GM19035 (cell line): ENCODE results near the gene FRMD5.

Experiments
- ATAC-seq: cut with Tn5 transposase; IDR thresholded peaks from one replicate; pipeline ENCODE4 v1.9.1; 2021; ENCODE audit not compliant: unreplicated experiment

The FRMD5 gene

DNA sequence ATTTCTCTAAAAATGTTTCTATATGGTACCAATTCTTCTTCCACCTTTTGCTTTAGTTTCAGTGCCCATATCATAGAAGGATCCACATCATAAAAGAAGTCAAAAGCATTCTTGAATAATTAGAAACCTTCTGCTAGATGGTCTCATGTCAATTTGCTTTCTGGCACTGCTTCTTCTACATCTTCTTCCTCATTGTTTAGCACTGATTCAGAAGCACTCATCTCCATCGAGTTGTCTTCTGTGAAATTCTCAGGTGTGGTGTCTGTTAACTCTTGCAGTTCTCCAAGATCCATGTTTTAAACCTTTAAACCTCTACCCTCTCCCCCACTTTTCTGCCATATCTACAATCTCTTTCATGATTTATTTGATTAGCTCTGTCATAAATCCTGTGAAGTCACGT is 213.5 kb downstream of the FRMD5 start:
- no peak for ATAC-seq

DNA sequence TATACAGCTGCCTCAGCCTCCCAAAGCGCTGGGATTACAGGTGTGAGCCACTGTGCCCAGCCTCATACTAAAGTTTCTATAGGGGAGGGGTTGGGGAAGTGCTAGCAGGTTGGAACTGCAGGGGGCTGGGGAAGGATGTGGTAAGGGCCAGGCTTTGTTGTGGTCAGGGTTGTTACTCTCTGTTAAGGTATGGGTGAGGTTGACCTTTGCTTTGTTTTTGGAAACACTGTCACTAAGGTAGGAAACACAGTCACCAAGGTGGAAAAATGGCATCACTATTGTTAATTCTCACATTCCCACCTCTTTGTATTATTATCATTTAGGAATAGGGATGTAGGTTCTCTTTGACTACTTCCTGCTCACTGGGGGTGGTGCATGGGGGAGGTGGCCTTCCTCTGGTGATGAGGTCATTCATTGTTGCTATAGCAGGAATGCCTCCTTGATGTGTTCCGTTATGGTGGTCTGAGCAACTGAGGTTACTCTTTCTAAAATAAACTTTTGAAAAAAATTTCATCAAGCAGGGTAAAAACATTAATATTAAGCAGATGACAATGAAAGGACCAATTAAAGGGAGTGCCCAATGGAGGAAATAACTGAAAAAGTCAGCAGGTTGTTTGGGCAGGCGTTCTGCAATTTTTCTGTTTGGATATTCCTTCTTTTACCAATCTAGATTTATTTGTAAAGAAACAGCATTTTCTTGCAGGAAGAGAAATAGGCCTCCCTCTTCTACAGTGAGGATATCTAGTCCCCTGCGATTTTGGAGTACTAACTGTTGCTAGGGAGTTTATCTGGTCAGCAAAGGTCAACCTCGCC is 217.8 kb downstream of the FRMD5 start:
- ATAC-seq: no peak

DNA sequence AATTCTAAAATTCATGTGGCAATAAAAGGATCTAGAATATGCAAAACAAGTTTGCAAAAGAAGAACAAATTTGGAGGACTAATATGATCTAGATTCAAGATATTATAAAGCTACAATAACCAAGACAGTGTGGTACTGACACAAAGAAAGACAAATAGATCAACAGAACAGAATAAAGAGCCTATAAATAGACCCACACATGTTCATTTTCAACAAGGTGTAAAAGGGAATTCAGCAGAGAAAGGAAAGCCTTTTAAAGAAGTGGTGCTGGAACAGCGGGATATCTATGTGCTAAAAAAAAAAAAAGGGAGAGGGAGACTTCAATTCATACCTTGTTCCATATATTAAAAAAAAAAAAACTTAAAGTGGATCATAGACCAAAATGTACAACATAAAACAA is 219.3 kb downstream of the FRMD5 start:
- ATAC-seq: no peak

DNA sequence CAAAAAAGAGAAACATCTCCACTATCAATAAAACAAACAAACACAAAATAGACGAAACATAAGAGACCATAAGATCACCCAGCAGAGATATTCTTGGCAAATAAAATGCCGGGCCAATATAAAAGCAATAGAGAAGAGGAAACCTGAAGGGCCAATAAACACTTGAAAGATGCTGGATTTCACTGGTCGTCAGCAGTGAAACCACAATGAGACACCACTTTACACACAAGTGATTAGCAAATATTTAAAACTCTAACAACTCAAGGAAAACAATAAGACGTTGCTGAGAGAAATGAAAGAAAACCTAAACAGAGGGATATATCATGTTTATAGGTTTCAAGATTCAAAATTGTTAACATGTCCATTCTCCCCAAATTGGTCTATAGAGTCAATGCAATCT is 219.7 kb downstream of the FRMD5 start:
- no peak for ATAC-seq

DNA sequence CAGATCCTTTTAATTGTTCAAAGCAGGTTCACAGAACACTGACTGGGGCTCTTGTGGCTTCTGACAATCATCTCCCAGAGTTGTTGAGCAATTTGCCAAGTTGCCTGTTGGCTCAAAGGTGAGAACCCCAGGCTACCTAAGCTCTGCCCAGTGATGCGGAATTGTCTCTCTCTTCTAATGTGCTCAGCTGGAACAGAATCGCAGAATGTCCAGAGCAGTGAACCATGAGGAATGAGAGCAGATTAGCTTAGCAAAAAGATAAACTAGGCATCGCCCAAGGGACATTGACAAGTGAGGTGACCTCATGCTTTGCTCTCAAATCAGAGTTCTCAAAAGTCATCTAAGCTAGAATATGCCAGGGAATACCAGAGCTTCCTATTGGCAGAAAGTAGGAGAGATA is 220.2 kb downstream of the FRMD5 start:
- ATAC-seq: no peak

DNA sequence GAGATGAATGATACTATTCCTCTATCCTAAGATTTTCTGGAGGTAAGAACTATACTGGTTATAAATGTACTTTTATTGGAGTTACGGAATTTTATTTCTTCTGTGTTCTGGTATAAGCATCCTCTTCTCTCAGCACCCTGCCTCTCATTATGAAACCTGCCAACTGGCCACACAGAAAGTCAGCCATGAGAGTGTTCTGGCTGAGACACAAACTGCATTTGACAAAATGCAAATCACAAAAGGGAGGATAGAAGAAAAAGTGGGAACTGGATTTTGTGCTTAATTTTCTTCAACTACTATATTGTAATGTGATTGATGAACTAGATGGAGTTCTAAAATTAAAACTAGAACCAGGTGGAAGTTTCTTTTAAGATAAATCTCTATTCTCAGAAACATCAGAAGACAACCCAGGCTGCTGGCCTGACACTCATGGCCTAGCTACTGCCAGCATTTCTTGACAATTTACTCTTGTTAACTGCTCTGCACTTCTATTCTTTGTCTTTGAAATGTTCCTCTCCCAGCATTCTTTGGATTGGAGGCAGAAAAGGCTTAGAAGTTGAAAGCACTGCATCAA is 225.2 kb downstream of the FRMD5 start:
- no peak for ATAC-seq

DNA sequence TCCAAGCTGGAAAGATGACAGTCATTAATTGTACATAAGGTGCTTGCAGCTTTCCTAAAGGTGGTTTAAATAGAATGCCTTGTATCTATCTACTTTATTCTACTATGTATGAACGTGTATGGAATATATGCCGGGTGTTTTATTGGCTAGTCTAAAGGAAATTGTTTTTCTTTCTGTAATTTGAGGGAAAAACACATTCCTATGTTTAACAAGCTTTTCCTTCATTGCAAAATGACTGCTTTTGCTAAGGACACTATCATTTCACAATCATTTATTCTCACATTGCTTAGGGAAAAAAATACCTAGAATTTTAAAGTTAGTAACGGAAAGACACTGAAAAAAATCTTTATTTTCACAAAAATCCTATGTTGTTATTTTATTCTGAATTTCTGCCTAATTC is 226.5 kb downstream of the FRMD5 start:
- no peak for ATAC-seq

DNA sequence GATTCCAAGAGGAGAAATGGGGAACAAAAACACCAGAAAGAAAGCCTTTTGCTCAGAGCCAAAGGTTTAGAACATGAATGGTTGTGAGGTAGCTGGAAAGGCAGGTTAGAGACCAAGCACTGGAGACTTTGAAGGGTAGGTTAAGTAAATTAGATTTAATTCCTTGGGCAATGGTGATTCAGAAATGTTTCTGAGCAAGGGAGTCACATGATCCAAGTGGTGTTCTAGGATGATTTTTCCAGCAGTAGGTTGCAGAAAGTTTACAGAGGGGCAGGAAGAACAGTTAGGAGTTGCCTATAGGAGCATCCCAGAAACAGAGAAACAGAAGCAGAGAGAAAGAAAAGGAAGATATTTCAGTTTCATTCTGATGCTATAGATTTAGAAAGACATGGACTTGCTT is 228.4 kb downstream of the FRMD5 start:
- ATAC-seq: no peak

DNA sequence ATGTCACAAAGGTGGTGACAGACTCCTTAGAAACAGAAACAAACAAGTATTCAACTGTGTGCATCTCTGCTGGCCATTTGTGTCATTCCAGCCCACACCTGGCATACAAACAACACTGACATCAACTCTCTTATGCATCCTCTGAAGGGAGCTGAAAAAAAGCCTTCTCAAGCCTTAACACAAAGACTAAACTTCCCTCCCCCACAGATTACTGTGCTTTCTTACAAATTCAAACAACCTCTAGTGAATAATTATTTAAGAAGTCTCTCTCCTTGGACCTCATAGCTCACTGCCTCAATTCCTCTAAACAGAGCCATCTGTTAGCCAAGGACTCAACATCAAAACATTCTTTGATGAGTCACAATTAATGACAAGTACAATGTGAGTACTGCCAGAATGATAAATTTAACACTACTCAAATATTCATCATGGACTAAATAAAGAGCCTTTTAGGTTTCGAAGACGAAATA is 236.2 kb downstream of the FRMD5 start:
- no peak for ATAC-seq

DNA sequence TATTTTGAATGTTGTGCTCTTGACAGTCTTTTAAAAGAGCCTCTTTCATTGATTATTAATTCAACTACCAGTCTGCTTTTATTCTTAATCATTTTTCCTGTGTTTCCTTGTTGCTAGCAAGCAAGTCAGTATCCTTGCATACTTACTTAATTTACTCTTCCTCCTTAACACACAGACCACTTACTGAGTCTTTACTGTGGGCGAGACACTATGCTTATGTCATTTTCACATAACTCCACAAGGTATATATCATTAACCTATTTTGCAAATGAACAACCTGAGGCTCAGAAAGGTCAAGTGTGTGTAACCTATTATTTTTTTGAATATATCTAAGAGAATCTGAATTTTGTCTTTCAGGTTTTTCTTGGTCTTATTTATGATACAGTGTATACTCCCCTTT is 237.3 kb downstream of the FRMD5 start:
- ATAC-seq: no peak

DNA sequence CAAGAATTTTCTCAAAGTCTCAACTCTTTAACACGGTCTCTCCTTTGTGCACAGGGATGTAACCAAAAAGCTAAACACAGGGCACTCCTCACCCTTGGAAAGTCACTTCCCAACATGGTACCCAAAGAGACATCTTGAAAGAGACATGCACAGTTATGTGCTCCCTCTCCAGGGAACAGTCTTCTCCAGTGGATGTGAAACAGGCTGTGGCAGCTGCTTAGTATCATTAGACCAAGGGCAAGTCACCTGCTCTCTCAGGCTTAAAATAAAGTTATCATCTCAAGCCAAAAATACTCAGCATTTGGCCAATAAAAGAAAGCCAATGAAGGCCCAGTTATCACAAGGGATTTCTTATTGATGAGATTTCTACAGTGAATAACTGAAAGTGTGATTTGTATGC is 239.9 kb downstream of the FRMD5 start:
- no peak for ATAC-seq

DNA sequence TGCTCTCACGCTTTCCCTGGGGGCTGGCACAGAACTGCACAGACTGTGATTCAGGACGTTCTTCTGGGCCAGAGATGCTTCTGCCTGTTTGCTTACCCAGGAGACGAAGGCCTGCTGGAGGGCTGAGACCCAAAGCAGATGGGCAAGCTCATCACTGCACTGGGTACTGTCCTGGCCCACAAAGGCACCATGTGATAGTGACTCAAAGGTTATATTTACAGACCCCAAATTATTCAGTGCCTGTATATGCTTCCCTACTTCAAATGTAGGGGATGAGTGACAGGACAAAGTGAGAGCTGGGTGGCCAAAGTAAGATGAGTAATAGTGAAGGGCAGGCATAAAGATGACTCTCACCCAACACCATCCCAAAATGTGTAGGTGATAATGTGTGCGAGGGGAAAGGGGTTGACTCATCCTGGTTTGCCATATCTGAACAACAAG is 240.9 kb downstream of the FRMD5 start:
- no peak for ATAC-seq

DNA sequence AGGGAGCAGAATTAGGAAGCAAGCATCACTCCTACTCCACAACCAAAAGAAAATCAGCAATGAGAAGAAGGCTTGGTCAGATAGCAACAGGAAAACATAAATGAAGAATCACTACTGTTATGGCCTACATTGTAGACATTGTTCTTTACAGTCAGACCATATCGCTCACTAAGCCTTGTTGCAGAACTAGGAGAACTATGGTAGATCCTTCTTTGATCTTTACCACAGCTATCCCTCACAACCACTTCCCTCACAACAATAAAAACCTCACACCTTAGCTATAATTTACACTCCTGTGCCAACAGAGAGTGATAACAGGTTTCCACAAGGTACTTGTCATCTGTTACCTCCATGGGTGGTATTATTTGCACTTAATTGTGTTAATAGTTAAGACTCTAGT is 241.7 kb downstream of the FRMD5 start:
- ATAC-seq: no peak

DNA sequence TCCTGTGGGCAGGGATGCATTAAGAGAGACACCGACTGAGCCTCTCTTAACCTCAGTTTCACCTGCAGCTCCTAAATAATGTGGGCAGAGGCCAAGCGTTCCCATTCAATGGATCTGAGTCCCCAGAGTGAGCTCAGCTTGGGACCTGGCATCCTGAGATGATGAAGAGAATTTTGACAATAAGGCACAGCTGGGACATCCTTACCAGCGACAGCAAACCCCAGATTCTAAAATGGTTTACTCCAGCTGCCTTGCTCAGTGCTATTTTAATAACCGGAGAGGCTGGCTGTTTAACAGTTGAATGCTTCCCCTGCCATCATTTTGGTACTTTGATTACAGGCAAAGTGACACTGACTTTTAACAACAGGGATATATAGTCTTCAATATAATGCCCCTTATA is 244.5 kb downstream of the FRMD5 start:
- no peak for ATAC-seq

DNA sequence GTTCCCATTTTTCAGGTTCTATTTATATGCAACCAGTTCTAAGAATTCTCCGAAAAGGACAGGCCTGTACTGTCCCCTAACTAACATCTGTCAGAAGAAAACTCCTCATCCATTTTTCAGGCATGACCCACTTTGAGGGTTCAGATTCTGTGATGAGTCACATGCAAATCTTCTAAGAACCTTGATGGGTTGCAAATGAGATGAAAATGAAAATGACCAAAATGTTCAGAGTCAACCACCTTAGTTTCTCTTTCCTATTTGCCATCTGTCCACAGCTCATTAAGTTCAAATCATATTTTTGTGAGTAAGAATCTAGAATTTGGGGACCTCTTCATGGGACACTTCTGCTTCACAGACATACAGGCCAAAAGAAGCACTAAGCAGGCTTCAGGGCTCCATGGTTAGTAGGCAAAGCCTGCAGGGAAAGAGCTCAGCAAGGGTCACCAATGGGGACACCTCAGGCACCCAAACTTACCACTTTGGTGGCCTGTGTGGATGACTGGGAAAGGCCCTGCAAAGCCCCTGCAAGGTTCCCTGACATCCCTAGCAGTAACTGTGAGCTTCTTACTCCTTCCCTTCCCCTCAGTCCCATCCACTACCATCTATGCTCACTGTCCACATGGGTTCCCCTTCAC is 246.3 kb downstream of the FRMD5 start:
- peak; percentile 87 for ATAC-seq

DNA sequence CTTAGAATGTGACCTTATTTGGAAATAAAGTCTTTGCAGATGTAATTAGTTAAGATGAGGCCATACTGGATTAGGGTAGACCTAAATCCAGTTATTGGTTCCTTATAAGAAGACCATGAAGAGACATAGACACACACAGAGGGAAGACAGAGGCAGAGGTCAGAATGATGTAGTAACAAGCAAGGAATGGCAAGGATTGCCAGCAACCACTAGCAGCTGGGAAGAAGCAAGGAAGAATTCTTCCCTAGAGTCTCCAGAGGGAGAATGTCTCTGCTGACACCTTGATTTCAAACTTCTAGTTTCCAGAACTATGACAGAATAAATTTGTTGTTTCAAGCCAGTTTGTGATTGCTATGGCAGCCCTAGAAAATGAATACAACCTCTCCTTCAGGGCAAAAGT is 251.6 kb downstream of the FRMD5 start:
- no peak for ATAC-seq

DNA sequence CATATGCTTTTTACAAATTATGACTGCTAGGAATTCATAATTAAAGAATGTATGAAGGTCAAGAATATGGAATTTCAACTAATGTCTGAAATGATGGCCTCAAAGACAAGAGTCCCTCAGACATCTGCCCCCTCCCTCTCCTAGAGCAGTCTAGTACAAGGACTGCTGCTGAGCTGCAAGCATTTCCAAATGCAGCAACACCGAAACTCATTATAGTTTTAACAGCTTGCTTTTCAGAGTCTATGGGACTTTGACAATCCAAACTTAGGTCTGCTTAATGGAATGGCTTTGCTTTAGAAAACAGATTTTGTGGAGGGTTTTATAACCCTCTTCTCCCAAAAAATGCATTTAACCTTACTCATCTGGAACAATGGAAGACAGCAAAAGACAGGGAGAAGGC is 252.9 kb downstream of the FRMD5 start:
- ATAC-seq: no peak

DNA sequence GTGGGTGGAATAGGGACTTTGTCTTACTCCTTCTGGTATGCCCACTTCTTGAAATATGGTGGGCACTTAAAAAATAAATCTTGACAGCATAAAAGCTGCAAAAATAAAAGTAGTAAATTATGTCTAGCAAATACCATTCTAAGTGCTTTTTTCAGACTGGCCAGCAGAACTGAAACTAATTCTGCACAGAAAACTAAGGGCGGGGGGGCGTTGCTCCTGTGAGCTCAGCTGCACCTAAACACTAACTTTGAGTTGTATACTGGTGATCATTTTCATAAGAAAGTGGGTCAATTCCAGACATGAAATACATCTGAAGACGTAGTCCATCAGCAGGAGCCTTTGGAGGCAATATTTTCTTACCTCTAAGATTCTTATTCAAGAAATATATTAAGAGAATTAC is 253.5 kb downstream of the FRMD5 start:
- ATAC-seq: peak; percentile 63

DNA sequence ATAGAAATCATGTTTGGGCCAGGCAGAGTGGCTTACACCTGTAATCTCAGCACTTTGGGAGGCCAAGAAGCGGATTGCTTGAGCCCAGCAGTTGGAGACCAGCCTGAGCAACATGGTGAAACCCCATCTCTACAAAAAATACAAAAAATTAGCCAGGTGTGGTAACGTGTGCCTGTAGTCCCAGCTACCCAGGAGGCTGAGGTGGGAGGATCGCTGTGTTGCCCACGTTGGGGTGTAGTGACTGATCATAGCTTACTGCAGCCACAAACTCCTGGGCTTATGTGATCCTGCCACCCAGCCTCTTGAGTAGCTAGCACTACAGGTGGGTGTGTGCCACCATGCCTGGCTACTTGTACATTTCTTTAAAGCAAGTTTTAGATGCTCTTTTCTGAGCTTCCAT is 254.0 kb downstream of the FRMD5 start:
- no peak for ATAC-seq

DNA sequence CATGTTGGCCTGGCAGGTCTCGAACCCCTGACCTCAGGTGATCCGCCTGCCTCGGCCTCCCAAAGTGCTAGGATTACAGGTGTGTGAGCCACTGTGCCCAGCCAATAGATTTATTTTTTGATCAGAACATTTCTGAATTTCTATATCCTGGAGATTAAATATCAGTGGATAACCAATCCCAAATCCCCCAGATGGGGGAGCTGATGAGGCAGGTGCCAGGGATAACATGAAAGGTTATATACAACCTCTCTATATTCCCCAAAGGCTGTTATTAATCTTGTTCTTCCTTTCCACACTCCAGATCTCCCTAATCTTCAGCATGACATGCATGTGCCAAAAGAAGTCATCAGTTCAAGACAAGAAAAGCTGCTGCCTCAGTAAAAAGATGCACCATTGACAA is 256.0 kb downstream of the FRMD5 start:
- ATAC-seq: no peak

DNA sequence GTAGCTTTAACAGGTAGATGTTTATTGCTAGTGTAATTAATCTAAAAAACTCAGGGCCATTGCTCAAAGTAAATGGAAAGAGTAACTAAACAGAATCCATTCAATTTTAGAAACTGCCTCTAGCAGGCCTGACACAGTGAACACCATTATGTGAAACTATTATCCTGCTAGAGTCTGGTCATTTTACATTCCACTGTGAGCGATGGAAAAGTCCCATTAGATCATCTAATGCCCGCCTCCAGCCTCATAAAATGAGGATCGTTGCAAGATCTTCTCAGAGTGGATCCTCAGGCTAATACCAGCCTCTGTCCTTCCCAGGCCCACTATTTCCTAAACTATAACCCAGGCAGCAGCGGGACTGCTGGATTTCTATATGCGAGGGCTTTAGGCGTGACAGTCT is 260.6 kb downstream of the FRMD5 start:
- no peak for ATAC-seq

DNA sequence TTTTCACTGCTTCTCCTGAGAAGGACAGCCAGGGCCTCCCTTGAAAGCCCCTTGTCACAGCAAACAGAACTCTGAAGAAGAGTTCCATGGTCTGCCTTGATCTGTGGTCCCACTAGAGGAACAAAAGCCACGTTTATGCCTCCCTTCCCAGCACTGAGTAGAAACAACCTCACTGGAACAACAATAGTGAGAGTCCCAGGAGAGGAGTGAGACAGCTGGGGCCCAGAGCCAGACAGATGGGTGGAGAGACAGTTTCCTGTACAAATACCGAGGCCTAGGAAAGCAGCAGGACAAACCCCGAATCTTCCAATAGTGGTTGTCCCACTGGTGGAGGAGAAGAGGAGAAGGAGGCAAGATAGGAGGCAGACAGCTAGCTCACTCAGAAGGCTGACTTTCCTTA is 262.2 kb downstream of the FRMD5 start:
- ATAC-seq: no peak
